GM21529 (cell line): Measurements from ENCODE around the gene LGR4.

ENCODE experiments used
- ATAC-seq: cut with Tn5 transposase; IDR thresholded peaks from one replicate; pipeline ENCODE4 v1.9.1; 2021; ENCODE audit not compliant: unreplicated experiment

Gene LGR4

DNA sequence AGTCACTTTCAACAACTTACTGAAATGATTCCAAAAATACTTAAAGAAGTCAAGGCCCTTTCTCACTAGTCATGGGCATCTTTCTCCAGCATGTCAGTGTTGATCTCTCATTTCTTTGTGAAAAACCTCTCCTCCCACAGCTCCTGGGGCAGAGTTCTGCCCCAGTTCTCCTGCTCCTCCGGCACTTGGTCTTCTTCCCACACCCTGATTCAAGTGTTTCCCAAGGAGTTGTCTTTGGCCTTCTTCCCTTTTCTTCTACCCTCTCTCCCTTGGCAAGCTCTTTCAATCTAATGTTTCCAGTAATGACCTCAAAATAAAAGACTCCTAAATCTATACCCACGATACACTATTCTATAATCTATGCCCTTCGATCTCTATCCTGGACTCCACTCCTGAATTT is 67.5 kb downstream of the LGR4 start:
- no peak for ATAC-seq

GRCh38 chr11:27404427-27404826 is 68.2 kb downstream of the LGR4 start:
- no peak for ATAC-seq

- ATAC-seq: no peak
Measured at GRCh38 chr11:27403195-27403594, 69.4 kb downstream of the LGR4 start.

GRCh38 chr11:27402450-27402849 is 70.1 kb downstream of the LGR4 start:
- no peak for ATAC-seq

GRCh38 chr11:27401833-27402316 is 70.7 kb downstream of the LGR4 start:
- no peak for ATAC-seq

- ATAC-seq: no peak
Measured at GRCh38 chr11:27401280-27401832, 71.2 kb downstream of the LGR4 start.

DNA sequence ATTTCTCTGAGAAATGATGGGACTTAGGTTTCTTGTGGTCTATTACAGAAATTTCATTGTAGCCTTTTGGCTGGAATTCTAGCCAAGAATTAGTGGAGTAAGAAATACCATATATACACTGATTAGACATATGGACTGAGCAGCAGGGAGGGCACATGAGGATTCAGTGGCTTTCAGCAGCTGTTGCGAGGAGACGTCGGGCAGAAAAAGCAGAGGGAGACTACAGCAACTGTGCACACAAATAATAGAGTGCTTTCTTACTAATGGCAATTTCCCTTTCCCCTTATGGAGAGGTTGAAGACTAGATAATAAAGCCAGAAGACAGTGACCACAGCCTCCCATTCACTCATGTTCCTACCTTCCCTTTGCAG is 74.2 kb downstream of the LGR4 start:
- no peak for ATAC-seq

GRCh38 chr11:27397624-27398399 is 74.8 kb downstream of the LGR4 start:
- ATAC-seq: no peak

DNA sequence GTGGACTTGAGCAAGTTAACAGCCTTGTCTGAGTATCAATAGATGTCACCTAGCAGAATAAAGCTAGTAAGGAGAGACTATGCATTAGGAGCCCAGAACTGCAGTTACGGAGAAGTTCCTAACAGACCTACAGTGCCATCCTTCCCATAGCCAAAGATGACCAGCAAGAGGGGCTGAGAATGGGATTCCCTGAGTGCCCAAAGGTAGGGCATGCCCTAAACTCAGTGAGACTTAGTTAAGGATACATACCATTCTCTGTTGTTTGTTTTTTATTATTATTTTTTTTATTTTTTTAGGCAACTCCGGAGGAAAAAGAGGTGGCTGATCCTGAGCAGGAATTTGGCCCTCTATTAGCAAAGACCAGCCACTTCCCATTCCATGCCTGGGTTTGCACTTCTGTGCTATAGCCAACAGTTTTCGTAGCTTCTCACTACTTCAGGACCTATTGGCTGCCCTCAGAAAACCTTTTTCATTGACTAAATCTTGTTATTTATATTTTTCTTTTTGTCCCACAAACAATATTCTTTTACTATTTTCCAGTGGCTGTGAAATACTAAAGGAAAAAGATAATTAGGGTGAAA is 76.2 kb downstream of the LGR4 start:
- no peak for ATAC-seq

- no peak for ATAC-seq
Measured at GRCh38 chr11:27395556-27396258, 76.9 kb downstream of the LGR4 start.

- ATAC-seq: no peak
Measured at GRCh38 chr11:27394781-27395228, 77.8 kb downstream of the LGR4 start.

DNA sequence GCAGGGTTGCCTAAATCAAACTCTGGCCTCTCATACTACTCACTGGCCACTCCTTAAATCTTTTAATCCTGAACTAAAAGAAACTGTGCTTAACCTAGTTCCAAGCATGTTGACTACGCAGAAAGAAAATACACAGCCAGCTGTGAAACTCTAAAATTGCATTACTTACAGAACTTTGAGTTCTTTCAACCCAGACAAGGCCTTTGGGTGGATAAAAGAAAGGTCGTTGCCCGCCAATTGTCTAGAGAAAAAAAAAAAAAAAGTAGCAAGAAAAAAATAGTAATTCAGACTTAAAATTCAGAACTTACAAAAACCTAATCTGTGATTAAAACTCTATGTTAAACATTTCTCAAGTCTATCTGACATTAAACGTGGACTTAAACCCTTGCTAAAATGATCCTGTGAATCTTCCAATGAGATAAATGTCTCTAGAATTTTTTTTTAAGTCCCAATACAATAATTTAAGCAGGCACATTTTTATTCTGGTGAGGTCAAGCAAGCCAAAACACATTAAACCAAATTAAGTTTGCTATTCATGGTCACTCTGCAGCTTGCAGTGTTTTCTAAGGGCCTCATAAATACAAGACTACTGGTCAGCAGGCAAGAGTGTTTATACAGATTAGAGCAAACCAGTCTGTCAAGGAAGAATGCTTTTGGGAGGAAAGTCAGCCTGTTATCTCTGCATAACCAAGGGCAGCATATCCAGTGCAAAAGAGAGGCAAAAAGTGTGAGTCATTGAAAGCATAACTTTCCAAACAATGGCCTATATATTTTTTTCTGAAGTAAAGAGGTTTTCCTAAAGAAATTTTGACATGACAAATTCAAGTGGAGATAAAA is 80.1 kb downstream of the LGR4 start:
- ATAC-seq: no peak

DNA sequence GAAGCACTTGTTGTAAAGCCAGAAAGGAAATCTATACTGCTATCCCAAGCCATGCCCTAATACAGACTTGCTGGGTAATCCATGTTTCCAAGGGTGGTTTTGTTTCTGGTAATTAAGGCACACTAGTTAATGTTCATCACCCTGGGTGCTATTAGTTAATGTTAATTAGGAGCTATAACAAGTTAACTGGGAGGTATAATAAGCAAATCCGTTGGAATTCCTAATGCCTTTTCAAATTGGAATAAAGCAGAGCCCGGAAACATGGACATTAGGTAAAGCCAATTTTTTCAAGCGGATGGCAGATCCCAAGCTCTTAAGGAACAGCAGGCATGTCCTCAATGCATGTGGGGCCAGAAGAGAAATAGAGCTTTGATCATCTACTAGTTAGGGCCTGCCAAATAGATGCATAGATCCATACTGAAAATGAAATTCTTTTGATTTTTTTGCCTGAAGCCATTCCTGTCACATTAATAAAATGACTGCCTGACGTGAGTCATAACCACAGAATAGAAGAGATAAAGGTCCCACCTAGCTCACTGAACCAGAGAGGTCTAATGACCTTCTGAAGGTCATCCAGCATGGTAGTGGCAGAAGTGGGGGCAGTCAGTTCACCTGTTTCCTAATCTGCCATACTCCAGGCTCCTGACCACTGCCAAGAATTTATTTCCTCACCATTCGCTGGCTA is 81.1 kb downstream of the LGR4 start:
- no peak for ATAC-seq

DNA sequence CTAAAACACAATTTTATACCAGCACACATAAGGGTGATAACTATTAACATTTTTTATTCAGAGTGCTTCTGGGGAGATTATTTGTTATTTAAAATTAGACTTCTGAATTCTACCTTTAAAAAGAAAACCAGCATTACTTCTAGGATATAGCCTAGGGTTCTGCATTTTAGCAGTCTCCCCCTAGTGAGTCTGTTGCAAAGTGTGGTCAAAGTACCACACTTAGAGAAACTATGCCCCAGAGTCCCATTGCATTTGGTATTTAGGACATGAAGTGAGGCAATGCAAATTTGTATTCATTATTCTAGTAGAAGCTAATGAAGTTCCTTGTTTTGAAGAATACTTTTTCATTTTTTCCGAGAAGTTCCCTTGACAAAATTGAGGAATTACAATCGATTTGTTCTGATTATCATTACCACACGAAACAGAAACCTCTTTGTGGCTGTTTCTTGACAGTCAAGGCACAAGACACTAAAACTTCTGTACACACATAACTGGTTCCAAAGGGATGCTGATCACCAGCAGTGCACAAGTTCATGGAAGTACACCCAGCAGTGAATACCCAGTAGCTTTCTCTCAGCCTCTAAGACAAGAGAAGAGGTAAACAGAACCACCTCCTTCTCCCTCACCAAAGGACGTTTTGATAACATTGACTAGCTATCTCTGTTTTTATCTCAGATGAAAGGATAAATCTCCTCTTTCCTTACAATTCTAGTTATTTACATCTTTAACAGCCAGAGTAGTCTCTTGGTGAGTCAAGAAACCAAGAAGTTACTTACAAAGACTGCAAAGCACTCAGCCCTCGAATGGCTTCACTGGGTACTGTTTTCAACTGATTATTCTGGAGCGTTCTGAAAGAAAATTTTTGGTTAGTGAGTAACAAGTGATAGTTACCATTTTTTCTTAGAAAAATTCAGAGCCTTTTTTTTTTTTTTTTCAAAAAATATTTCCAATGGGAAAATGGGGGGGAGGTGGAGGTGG is 82.0 kb downstream of the LGR4 start:
- no peak for ATAC-seq

- no peak for ATAC-seq
Measured at GRCh38 chr11:27388869-27389268, 83.7 kb downstream of the LGR4 start.

DNA sequence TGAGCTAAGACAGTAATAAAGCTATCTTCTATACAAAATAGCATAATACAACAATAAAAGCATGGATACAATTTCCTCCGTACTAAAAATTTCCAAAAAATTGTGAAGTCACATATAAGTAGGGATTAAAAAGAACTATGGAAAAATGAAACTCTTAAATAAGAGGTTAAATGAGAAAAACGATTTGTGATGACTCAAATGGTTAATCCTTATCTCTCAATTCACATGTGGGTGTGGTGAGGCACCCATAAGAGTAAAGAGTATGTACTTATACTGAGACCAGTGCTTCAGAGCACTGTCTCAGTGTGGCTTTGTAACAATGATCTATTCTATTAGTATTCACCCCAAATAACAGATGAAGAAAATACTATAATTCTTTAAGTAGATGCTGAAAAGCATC is 84.6 kb downstream of the LGR4 start:
- no peak for ATAC-seq

- ATAC-seq: no peak
Measured at GRCh38 chr11:27387362-27387761, 85.2 kb downstream of the LGR4 start.

GRCh38 chr11:27386181-27386845 is 86.3 kb downstream of the LGR4 start:
- ATAC-seq: no peak

DNA sequence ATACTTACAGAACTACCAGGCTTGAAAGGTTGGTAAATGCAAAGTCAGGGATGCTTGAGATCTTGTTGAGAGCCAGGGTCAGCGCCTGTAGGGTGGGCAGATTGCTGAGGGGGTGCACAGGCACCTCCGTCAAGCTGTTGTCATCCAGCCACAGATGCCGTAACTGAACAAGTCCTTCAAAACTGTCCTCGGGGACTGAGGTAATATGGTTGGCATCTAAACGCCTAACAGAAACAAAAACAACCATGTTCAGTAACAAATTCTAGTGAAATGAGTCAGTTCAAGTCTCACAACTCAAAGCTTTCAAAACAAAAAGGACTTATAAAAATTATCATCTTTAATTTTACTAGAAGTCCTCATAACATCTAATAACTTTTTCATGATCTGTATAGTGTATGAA is 87.3 kb downstream of the LGR4 start:
- no peak for ATAC-seq
